Uterus (tissue), 4 donors: Measurements from ENCODE around the gene ZDHHC1. TPM values are rescaled to one million over a fixed set of nuclear protein-coding genes. Genes with fewer than 3 reads are reported as not detected.

ENCODE experiments used
- DNase-seq, 2 donors: peaks; one replicate each; pipeline ENCODE4 v3.0.0-alpha.2; 2019 to 2020
- H3K27ac ChIP-seq, 2 donors: fragments of 200-600 bp; sonication (generic); 1 replicate in 1 of 2; 2 replicates in 1 of 2; pipeline ENCODE4 v1.5.1; 2016 to 2018
- H3K27me3 ChIP-seq, 2 donors: fragments of 200-600 bp; sonication (generic); one replicate each; pipeline ENCODE4 v1.5.1; 2018 to 2019; ENCODE audit warnings: control low read depth in 1 of 2
- H3K36me3 ChIP-seq, 2 donors: fragments of 200-600 bp; sonication (generic); one replicate each; pipeline ENCODE4 v1.5.1; 2019; ENCODE audit warnings: control low read depth in 1 of 2
- H3K4me1 ChIP-seq, 2 donors: fragments of 200-600 bp; sonication (generic); one replicate each; pipeline ENCODE4 v1.5.1; 2018 to 2019; ENCODE audit warnings: control low read depth in 1 of 2
- H3K4me3 ChIP-seq, 2 donors: fragments of 200-600 bp; sonication (generic); 1 replicate in 1 of 2; 2 replicates in 1 of 2; pipeline ENCODE4 v1.5.1; 2018 to 2019; ENCODE audit warnings: mild to moderate bottlenecking in 1 of 2
- H3K9me3 ChIP-seq, 2 donors: fragments of 200-600 bp; sonication (generic); one replicate each; pipeline ENCODE4 v1.5.1; 2019; ENCODE audit warnings: control low read depth in 1 of 2
- POLR2A ChIP-seq, 2 donors: fragments of 450-650 bp; IDR thresholded peaks; one replicate each; pipeline ENCODE4 v1.6.1; 2016; ENCODE audit warnings: antibody characterized with exemption in 2 of 2, mild to moderate bottlenecking in 1 of 2, moderate library complexity in 1 of 2
- intact Hi-C: fragments of 100-400 bp; cut with DNase I; formaldehyde crosslinking; loops from one replicate; pipeline ENCODE4 v1.15.1; 2023; ENCODE audit warnings: low total_unique reads
- total RNA-seq, 4 donors: library from RNA; depleted of rRNA in 3 of 4; stranded (reverse); fragments of >200 nt in 3 of 4; gene quantifications; one replicate each; pipeline versions ENCODE4 v1.1.0 to v1.2.4, GENCODE V29; 2014 to 2023
- TF ChIP-seq, protein P1 (sequence below), 4 experiments: fragments of 200-600 bp in 2 of 4; fragments of 450-650 bp in 2 of 4; sonication (generic) in 2 of 4; IDR thresholded peaks; one replicate each; pipeline ENCODE4 v1.5.1; 2016 to 2019; ENCODE audit warnings: antibody characterized with exemption in 4 of 4, mild to moderate bottlenecking in 2 of 4, moderate library complexity in 1 of 4
- donor health status: DM: yes; HTN: yes; CAD: no.

Gene ZDHHC1
- total RNA-seq, 4 donors from 2014 or later: 14.7 to 30.6 (median 25.6) TPM

DNA sequence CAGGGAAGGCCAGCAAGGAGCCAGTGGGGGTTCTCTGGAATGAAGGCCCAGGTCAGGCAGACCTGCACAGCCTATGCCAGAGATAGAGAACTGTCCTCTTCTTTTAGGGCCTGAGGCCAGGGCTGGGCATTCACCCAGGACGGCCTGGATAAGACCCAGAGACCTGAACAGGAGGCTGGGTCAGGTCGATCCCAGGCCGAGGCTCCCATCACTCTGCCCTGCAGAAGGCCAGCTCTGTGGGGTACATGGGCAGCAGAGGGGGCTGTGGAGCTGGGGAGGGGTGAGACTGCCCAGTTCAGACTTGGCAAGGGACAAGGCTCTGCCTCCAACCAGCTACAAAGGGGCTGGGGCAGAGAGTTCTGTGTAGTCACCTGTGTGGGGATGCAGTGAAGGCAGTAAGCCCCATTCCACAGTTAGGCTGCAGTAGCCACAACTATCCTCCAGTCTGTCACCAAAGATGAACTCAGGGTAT is 29.2 kb upstream of the ZDHHC1 start:
- peak overlapping the region; percentile 78 to 81 for H3K27ac ChIP-seq
- intact Hi-C loops: no loop called here
- DNase-seq: peak; percentile 78 to 80
- no peaks in the 10 kb centered on the region for H3K36me3 ChIP-seq
- H3K4me1 ChIP-seq: peaks cover 36 to 69% of the 10 kb centered on the region in 2 donors
- no peak for TF ChIP-seq POLR2A (IDR thresholded peaks at IDR 0.05)
- TF ChIP-seq, protein P1, sequence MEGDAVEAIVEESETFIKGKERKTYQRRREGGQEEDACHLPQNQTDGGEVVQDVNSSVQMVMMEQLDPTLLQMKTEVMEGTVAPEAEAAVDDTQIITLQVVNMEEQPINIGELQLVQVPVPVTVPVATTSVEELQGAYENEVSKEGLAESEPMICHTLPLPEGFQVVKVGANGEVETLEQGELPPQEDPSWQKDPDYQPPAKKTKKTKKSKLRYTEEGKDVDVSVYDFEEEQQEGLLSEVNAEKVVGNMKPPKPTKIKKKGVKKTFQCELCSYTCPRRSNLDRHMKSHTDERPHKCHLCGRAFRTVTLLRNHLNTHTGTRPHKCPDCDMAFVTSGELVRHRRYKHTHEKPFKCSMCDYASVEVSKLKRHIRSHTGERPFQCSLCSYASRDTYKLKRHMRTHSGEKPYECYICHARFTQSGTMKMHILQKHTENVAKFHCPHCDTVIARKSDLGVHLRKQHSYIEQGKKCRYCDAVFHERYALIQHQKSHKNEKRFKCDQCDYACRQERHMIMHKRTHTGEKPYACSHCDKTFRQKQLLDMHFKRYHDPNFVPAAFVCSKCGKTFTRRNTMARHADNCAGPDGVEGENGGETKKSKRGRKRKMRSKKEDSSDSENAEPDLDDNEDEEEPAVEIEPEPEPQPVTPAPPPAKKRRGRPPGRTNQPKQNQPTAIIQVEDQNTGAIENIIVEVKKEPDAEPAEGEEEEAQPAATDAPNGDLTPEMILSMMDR (IDR thresholded peaks at IDR 0.05): peak in 3 of 4 experiments; percentile 6 to 21 (median 10)
- no peaks in the 10 kb centered on the region for H3K9me3 ChIP-seq
- no peaks in the 10 kb centered on the region for H3K27me3 ChIP-seq
- no peak overlapping the region for H3K4me3 ChIP-seq

DNA sequence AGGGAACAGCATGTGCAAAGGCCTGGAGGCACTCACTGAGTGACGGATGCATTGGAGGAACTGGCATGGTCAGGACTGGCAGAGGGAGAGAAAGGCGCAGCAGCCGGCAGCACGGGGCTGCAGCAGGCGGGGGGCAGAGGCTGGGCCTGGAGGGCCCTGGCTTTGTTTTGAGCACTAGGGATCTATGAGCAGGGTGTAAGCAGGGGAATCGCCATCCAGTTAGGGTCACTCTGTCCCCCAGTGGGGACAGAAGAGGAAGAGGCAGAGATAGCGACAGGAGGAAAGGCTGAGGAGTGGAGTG is 28.8 kb upstream of the ZDHHC1 start:
- Histone ChIP-seq H3K4me1 (peaks cover 36 to 69% of the 10 kb centered on the region in 2 donors), H3K27ac (peak overlapping the region; percentile 78 to 81), H3K27me3 (no peaks in the 10 kb centered on the region), H3K9me3 (no peaks in the 10 kb centered on the region), H3K36me3 (no peaks in the 10 kb centered on the region), H3K4me3 (no peak overlapping the region)
- TF ChIP-seq POLR2A (IDR thresholded peaks at IDR 0.05): peak in 1 of 2 donors; percentile 5
- TF ChIP-seq, protein P1 (IDR thresholded peaks at IDR 0.05): no peak
- intact Hi-C loops: no loop called here
- DNase-seq: no peak

DNA sequence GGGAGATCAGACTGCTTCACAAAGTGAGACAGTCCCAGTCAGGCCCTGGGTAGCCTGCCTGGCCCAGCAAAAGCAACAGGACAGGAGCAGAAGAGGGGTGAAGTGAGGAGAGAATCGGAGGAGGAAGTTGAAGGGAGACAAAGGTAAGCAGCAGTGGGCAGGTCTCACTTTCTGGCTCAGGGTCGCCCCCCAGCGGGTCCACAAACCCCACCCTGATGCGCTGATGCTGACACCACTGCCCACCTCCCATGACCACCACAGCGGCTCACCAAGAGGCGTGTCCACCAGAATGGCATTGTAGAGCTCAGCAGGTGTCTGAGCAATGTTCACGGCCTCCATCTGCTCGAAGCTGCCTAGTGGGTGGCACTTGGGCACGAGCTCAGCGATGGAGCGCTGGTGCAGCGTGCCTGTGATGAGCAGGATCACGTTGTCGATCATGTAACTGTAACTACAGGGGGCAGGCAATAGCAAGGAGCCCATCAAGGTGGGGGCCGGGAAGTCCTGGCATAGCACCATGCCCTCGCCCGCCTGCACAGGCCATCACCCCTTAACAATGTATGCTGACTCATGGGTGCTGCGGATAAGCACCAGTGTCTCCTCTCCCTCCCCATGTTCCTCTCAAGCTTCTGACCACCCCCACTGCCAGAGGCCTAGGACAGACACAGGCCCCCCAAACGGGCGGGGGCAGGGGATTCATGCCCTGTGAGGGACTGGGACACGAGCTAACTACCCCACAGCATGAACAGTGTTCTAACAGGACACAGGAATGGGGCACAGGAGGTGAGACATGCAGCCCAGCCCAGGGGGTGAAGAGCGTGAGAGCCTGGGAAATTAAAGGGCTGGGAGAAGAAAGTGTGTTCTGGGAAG is 28.2 kb upstream of the ZDHHC1 start:
- no peak for DNase-seq
- H3K27me3 ChIP-seq: no peaks in the 10 kb centered on the region
- H3K27ac ChIP-seq: peak overlapping the region; percentile 78 to 81
- H3K9me3 ChIP-seq: no peaks in the 10 kb centered on the region
- H3K4me1 ChIP-seq: peaks cover 36 to 63% of the 10 kb centered on the region in 2 donors
- H3K36me3 ChIP-seq: no peaks in the 10 kb centered on the region
- TF ChIP-seq, protein P1 (IDR thresholded peaks at IDR 0.05): no peak
- TF ChIP-seq POLR2A (IDR thresholded peaks at IDR 0.05): peak in 1 of 2 donors; percentile 5
- H3K4me3 ChIP-seq: no peak overlapping the region
- intact Hi-C loops: no loop called here

DNA sequence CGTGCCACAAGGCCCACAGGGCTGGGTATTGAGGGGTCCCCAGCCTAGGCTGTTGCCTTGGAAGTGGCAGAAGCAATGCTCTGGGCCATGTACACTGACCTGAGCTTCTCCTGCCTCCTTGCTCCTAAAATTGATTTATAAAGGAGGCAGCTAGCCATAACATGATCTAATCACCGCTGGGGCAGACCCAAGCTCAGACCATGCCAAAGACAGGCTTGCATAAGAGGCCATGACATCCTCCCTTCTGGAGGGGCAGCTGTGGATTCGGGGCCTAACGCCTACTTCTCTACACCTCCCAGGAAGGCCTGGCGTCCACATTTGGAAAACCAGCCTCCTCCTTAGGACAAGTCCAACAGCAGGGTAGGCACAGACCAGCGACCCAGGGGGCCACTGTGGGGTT is 27.0 kb upstream of the ZDHHC1 start:
- no peaks in the 10 kb centered on the region for H3K9me3 ChIP-seq
- intact Hi-C loops: no loop called here
- no peaks in the 10 kb centered on the region for H3K36me3 ChIP-seq
- DNase-seq: peak; percentile 87 to 94
- H3K27me3 ChIP-seq: no peaks in the 10 kb centered on the region
- TF ChIP-seq POLR2A (IDR thresholded peaks at IDR 0.05): no peak
- TF ChIP-seq, protein P1 (IDR thresholded peaks at IDR 0.05): peak in 1 of 4 experiments; percentile 16
- H3K4me1 ChIP-seq: peaks cover 36 to 55% of the 10 kb centered on the region in 2 donors
- H3K27ac ChIP-seq: peak overlapping the region; percentile 78 to 81
- no peak overlapping the region for H3K4me3 ChIP-seq

DNA sequence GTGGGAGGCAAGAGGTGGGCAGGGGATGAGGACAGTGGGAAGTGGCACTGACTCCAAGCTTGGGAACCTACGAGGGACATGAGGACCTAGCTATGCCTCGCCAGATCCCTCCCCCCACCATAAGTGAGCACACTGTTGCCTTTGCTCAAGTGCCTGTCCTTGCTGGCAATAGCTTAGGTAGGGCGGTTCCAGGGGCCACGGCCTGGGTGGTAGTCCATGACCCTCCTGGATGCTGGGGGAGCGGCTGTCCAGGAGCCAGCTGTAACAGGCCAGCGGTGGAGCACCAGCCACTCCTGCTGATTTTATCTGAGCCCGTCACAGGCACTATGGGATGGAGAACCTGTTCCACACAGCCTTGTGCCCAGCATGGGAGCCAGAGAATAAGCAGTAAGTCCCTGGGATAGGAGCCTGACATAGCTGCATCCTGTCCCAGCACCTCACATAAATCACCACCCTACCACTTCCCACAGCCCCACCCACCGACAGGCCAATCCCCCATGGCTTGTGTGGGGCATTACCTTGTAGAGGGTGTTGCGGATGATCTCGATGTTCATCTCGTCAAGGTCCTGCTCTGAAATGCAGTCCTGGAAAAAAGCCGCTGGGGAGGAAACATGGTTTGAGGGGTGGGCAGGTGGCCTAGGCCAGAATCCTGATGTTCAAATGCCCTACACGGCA is 26.4 kb upstream of the ZDHHC1 start:
- H3K27ac ChIP-seq: peak overlapping the region; percentile 78 to 81
- H3K4me1 ChIP-seq: peaks cover 36 to 55% of the 10 kb centered on the region in 2 donors
- no peaks in the 10 kb centered on the region for H3K36me3 ChIP-seq
- H3K4me3 ChIP-seq: no peak overlapping the region
- H3K9me3 ChIP-seq: no peaks in the 10 kb centered on the region
- H3K27me3 ChIP-seq: no peaks in the 10 kb centered on the region
- TF ChIP-seq, protein P1 (IDR thresholded peaks at IDR 0.05): no peak
- no peak for TF ChIP-seq POLR2A (IDR thresholded peaks at IDR 0.05)
- intact Hi-C loops: no loop called here
- peak; percentile 65 to 73 for DNase-seq
